GM18951 (cell line): ENCODE data around the gene PTPRG.

Experiments used
- POLR2A ChIP-seq: IDR thresholded peaks from 4 replicates; pipeline ENCODE4 v1.6.1; 2011; ENCODE audit warnings: mild to moderate bottlenecking; ENCODE audit not compliant: insufficient read length, insufficient read depth; ENCODE audit errors: extremely low read depth
- in situ Hi-C: fragments of 300-500 bp; cut with MboI; formaldehyde crosslinking; loops from one replicate; pipeline ENCODE4 v1.12.0; 2022; ENCODE audit warnings: low sequenced_read_pairs, mixed read lengths, inconsistent platforms; ENCODE audit not compliant: unreplicated experiment

PTPRG gene

GRCh38 chr3:62109534-62109933, 548.2 kb downstream of the PTPRG start:
- TF ChIP-seq POLR2A = no peak
- in situ Hi-C loops = no loop called here

- no peak for TF ChIP-seq POLR2A
- in situ Hi-C loops = no loop called here
These were observed 549.3 kb downstream of the PTPRG start for GRCh38 chr3:62110443-62111225.

DNA sequence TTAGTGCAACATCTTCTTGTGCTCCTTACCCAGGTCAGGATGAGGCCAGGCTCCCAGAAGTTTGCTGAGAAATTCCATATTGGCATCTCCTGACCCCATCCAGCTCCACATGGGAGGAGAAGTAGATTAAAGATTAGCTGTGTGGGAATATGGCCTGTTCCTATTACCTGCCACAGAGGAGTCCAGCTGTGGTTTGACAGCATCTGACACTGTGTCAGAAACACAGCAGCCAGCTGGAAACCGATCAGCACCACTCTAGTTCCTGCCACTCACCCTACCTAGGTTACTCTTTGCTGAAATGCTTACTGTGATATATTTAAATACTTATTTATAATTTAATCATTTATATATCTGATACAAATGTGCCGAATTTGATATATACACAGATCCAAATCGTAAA, 551.7 kb downstream of the PTPRG start:
- in situ Hi-C loops = no loop called here
- TF ChIP-seq POLR2A = no peak

DNA sequence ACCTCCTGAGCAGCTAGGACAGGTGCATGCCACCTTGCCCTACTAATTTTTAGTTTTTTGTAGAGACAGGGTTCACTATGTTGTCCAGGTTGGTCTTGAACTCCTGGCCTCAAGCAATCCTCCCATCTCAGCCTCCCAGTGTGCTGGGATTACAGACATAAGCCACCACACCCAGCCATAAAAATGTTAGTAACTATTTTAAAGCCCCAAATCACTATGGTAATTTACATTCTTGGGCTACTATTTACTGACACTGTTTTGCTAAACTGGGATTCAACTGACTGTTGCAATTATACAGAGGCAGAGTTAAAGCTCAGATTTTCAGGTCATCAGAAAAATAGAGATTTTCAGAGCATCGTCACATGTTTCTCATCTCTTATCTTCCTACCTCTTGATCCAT, 553.4 kb downstream of the PTPRG start:
- no peak for TF ChIP-seq POLR2A
- in situ Hi-C loops = no loop called here

- in situ Hi-C loops = no loop called here
- TF ChIP-seq POLR2A = no peak
These were observed 556.7 kb downstream of the PTPRG start for GRCh38 chr3:62117903-62118548.

DNA sequence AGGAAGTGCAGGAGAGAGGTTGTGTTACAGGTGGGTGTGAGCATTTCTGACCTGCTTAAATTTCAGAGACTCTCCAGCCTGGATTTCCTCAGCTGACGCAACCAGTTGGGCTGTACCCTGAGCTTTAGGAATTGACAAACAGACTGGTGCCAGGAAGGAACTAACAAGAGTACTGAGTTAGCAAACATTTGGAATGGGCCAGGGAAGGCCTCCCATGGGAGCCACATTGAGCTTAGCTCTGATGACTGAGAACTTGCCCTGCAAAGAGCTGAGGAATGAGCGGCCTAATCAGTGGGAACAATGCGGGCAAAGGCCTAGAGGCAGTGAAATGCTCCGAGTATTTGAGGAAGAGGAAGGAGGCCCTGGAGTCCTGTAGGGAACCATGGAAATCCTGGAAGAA, 557.8 kb downstream of the PTPRG start:
- TF ChIP-seq POLR2A = no peak
- in situ Hi-C loops = no loop called here

GRCh38 chr3:62122819-62123218, 561.4 kb downstream of the PTPRG start:
- TF ChIP-seq POLR2A = no peak
- in situ Hi-C loops = no loop called here

DNA sequence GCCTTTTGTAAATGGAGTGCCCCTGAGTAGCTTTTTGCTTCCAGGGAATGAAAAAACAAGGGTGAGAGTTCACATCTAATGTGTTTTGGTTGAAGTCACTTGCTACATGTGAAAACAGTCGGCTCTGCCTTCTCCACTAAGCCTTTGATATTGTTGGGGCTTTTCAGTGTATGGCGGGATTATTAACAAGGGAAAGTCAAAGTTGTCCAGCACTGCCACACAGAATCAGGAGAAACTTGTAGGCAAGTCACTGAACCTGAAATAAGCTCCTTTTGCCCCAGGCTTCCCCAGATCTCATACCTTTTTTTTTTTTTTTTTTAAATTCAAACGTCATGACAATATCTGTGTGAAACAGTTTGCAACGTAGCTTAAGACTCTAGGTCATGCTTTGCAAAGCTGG, 564.0 kb downstream of the PTPRG start:
- in situ Hi-C loops = no loop called here
- no peak for TF ChIP-seq POLR2A

DNA sequence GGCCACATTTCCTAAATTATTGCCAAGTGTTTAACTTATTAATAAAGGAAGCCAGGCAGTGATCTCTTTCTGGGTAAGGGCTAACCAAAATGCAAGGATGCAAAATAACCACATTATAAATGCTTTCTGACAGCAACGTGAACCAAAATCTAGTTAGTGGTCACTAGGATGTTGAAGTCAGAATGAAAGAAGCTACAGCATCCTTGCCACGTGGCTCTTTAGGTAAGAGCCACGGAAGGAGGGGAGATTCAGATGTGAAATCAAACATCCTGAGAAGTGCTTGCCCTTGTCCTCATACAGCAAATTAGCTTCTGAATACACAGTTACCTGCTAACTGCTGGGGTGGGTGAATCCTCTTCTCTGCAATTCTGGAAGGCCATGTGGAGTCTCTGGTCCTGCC, 565.7 kb downstream of the PTPRG start:
- in situ Hi-C loops = no loop called here
- TF ChIP-seq POLR2A = no peak

DNA sequence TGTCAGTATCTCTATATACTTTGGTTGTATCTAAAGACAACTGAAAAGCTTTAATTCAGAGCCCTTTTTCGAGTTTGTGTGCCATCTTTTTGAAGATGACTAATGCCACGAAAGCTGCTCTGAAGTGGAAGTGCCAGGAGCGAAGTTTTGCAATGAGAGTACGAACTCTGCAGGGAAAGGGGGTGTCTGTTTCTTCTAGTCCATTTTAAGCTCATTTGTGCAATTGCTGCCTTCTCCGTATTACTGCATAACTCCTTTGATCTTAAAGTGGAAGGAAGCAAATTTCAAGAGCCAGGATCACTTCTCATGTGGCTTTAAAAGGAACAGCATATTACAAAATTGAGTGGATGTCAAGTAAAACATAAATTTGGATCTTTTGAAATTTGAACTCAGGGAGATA, 566.7 kb downstream of the PTPRG start:
- in situ Hi-C loops = no loop called here
- no peak for TF ChIP-seq POLR2A

DNA sequence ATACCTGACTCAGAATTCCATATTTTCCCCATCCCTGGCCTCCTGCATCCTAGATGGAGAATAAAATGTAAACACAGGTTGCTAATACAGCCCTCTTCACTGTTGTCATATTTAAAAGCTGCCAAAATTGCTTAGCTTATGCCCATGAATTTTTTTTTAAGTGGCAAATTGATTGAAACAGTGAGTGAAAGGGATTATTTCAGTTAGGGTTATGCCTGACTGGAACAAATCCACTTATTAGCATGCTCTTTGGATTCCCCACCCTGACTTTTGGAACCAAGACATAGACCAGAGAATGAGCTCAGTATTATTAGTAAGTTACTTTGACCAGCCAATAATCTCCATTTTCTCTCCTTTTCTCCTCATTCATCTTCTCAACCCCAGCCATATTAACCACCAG, 567.3 kb downstream of the PTPRG start:
- in situ Hi-C loops = no loop called here

GRCh38 chr3:62131050-62131449, 569.7 kb downstream of the PTPRG start:
- no peak for TF ChIP-seq POLR2A
- in situ Hi-C loops = no loop called here

More for the DNA sequence above, 567.3 kb downstream of the PTPRG start:
- no peak for TF ChIP-seq POLR2A

DNA sequence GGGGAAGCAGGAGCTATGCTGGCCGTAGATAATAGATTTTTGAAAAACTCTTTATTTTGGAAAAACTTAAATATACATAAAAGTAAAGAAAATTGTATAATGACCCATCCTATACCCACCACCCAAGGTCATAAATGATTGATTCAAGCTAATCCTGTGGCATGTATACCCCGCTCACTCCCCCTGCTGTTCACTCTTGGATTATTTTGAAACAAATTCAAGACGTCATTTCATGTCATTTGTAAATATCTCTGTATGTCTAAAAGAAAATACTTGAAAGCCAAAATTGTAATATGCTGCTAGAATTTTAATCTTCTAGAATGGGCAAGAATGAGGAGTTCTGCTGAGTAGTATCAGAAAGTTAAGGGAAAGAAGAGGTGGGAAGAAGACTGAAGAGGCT, 570.2 kb downstream of the PTPRG start:
- in situ Hi-C loops = no loop called here
- TF ChIP-seq POLR2A = no peak

DNA sequence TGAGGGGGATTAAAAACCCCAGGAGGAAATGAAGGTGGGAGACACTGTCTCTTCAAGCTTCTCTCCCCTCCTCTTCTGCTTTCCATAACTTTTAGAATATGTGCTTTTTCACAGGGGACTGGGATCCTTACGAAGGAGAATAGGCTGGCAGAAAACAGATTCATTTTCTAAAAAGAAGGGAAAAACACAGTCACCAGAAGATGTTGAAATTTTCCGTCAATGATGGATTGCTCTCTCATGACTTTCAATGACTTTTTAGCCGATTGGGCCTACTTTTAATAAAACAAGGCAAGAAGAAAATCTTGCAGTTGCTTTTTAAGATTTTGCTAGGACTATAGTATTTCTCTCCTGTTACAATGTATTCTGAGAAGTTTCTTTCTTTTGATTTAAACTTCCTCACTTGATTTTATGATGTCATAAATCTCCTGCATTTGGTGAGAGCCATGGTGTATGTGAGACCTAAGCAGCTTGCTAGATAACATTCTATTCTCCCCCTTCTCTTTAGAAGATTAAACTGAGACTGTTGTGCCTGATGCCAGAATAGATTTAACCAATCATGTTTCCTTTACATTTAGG, 570.7 kb downstream of the PTPRG start:
- in situ Hi-C loops = no loop called here
- TF ChIP-seq POLR2A = no peak
